GM18951 (cell line): ENCODE results near the gene SLC1A1.
A peak's percentile ranks its signal among the peaks of the same experiment; 100 is the strongest.

Experiments used
- POLR2A ChIP-seq: IDR thresholded peaks from 4 replicates; pipeline ENCODE4 v1.6.1; 2011; ENCODE audit warnings: mild to moderate bottlenecking; ENCODE audit not compliant: insufficient read length, insufficient read depth; ENCODE audit errors: extremely low read depth
- in situ Hi-C: fragments of 300-500 bp; cut with MboI; formaldehyde crosslinking; loops from one replicate; pipeline ENCODE4 v1.12.0; 2022; ENCODE audit warnings: low sequenced_read_pairs, mixed read lengths, inconsistent platforms; ENCODE audit not compliant: unreplicated experiment

SLC1A1 gene

DNA sequence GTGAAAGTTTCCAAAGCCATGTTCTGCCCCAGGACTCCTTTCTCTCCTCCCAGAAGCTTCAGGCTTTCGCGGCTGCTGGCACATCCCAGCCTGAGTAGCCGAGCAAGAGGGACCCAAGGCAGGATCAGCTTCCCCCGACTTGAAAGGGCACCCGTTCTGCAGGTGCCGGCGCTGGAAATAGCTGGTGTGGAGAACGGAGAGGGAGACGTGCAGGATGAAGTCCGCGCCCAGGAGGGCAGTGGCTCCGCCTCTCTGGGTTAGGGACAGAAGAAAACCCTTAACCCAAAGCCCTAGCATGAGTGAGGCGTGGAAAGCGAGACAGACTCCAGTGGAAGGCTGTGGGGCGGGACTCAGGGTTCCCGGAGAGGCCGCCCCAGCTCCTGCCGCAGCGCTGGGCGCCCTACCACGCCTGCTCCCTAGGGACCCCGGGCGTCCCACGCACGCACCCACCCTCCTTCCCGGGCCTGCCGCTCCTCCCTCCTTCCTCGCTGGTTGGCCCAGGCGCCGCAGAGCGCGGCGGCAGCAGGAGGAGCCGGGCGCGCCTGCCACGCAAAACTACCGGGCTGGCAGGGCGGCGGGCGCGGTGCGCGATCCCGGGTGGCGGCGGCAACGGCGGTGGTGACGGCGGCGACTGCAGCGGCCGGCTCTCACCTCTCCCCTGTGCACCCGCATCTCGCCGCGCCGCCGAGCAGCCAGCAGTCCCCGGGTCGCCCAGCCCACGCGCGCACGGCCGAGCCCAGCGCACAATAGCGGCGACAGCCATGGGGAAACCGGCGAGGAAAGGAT, at the start of gene SLC1A1:
SLC1A1 (plus strand) TSS at position 550 of the 786 bp plus-strand sequence; CDS start at position 762, 212 bp downstream.
- in situ Hi-C loops: no loop called here
- TF ChIP-seq POLR2A: peak; percentile 79

DNA sequence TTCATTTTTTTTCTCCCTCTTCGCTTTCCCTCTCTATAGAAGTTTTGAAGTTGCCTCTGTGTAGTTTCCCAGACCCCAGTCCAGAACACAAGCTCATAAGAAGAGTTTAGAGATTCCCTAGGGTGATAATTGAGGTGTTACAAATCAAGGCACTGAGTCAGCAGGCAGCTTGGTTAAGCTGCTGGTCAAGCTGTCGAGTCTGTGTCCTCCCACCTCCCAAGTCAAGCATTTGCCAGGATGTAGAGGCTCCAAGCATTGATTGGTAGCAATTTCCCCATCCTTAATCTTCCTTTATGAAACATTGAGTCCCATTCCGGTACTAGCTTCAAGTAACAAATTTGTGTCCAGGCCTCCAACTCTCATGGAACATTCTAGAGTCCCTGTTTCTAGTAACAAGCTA, 47.5 kb upstream of the SLC1A1 start:
- in situ Hi-C loops: no loop called here
- TF ChIP-seq POLR2A: no peak

- TF ChIP-seq POLR2A: no peak
- in situ Hi-C loops: no loop called here
Observed at GRCh38 chr9:4443439-4443838, 46.8 kb upstream of the SLC1A1 start.

DNA sequence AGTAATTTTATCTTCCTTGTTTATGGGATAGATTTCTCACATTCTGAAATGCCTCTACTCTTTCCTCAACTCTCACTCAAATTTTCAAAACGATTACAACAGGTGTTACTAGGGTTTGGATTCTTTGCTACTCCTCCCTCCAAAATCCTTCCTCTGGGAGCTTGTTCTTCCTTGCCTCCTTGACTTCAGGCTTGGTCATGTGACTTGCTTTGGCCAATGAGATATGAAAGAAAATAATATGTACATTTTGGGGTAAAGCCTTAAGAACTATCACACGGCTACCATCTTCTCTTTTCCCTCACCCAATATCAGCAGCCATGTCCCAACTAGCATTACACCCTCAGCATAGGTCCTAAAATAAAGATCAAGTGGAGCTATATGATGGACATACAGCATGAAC, 28.8 kb upstream of the SLC1A1 start:
- TF ChIP-seq POLR2A: no peak
- in situ Hi-C loops: no loop called here

DNA sequence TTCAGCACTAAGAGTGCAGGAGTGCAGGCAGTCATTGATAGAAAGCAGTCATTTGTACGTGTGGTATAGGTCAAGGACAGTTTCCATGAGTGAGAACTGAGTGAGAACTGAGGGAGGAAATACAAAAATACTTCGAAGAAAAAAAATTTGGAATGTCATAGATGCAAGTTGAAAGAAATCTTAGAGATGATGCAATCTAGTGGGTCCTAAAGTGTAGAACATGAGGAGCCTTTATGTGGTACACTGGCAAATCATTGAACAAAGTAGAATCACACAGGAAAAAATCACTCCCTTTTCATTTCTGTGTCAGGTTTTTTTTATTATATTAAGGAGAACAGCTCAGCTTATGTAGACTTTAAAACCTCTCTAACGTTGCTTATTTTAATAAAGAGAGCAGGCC, 26.4 kb upstream of the SLC1A1 start:
- no peak for TF ChIP-seq POLR2A
- in situ Hi-C loops: no loop called here

GRCh38 chr9:4464911-4465513, 25.3 kb upstream of the SLC1A1 start:
- TF ChIP-seq POLR2A: peak; percentile 21
- in situ Hi-C loops: no loop called here

GRCh38 chr9:4465910-4466309, 24.4 kb upstream of the SLC1A1 start:
- TF ChIP-seq POLR2A: no peak
- in situ Hi-C loops: no loop called here

- in situ Hi-C loops: no loop called here
- no peak for TF ChIP-seq POLR2A
Observed at GRCh38 chr9:4475301-4475700, 15.0 kb upstream of the SLC1A1 start.

DNA sequence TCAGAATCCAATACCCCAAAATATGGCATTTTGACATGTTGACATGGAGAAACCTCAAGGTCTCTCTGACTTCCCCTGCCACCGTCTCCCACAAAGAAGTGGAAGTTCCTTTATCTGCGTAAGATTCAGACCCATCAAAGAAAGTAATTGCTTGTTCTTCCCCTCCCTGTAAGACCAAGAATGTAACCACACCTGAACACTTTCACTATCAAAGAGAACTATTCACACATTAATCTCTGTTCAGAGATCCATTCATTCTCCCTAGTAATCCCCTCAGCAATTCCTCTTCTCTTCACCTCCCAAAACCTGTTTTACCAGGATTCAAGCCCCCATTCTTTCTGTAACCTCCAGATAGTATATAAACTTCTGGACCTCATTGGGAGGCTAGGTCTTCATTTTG, 4.1 kb upstream of the SLC1A1 start:
- TF ChIP-seq POLR2A: no peak
- in situ Hi-C loops: no loop called here

DNA sequence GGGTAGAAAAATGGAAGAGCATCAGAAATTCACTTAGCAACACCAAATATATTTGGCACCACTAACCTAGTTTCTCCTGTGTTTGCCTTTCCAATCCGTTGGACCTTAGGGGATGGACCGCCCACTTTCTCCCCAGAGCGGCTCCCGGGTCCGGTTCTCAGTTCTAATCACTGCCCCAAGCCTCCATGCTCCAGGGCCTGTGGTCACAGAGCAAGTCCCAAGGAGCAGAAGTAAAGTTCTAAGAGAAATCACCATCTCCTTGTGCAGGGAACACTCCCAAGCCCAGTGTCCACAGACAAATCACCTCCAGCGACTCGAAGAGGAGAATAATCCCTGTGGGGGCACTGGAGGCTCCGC, 728 bp upstream of the SLC1A1 start:
- in situ Hi-C loops: no loop called here
- no peak for TF ChIP-seq POLR2A

DNA sequence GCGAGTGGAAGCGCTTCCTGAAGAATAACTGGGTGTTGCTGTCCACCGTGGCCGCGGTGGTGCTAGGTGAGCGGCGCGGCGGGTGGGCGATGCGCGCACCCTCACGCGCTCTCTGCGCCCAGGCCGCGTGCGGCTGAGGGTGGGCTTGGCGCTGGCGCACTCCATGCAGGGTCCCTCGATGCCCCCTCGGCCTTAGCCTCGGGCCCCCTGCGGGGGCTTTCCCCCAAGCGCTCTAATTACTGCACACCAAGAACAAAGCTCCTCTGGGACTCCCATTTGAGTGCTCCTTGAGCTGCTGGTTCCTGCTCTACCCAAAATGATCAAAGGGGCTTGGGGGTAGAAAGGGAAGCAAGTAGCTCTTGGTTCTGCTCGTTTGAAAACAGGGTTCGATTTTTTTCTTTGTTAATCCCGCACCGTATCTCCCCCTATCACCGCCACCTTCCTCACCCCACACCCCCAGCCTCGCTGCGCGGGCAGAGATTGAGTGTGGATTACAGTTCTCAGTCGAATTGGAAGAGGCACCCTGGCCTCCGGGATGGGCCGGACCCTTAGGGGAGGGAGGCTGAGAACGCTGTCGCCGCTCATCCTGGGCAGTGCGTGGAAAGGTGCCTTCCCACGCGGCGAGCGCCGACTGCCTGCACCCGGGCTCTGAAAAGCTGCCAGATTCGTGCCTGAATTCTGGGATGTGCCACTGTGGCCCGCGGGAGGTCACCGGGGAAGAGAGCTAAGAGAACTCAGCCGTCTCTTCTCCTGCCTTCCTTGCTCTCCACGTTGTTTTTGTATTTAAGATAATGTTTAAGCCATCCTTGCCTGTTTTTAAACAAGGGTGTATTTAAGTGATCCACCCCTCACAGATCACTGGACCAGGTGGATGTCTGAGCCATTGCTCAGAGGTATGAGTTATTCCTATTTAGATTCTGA, 697 bp downstream of the SLC1A1 start:
- in situ Hi-C loops: no loop called here
- TF ChIP-seq POLR2A: peak; percentile 15

- in situ Hi-C loops: no loop called here
Observed at GRCh38 chr9:4491626-4491975, 1.3 kb downstream of the SLC1A1 start.

GRCh38 chr9:4494332-4494731, 4.1 kb downstream of the SLC1A1 start:
- in situ Hi-C loops: no loop called here
- TF ChIP-seq POLR2A: no peak

More at GRCh38 chr9:4491626-4491975, 1.3 kb downstream of the SLC1A1 start:
- no peak for TF ChIP-seq POLR2A
